ENCODE results near the gene FLOT1. TPM values are rescaled to one million over a fixed set of nuclear protein-coding genes. Genes with fewer than 3 reads are reported as not detected.

Gene FLOT1
- total and polyA plus RNA-seq, 9 of the 15 experiments (the other 6 are each of a cell fraction or from before 2014, with no cell fraction given) = 11.7 to 149 (median 118) TPM

DNA sequence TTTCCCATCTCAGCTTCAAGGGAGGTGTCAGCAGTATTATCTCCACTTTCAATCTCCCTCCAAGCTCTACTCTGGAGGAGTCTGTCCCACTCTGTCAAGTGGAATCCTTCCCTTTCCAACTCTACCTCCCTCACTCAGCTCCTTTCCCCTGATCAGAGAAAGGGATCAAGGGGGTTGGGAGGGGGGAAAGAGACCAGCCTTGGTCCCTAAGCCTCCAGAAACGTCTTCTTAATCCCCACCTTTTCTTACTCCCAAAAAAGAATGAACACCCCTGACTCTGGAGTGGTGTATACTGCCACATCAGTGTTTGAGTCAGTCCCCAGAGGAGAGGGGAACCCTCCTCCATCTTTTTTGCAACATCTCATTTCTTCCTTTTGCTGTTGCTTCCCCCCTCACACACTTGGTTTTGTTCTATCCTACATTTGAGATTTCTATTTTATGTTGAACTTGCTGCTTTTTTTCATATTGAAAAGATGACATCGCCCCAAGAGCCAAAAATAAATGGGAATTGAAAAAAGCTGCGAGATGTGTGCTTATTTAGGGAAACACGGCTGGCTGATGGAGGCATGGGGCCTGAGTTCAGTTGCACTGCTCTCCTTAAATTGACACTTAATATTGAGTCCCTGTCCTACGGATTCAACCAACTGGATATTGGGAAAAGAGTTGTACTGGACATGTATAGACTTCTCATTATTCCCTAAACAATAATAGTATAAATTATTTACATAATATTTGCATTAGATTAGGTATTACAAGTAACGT, 17.4 kb downstream of the FLOT1 start (continued):
- TF ChIP-seq, protein P1, sequence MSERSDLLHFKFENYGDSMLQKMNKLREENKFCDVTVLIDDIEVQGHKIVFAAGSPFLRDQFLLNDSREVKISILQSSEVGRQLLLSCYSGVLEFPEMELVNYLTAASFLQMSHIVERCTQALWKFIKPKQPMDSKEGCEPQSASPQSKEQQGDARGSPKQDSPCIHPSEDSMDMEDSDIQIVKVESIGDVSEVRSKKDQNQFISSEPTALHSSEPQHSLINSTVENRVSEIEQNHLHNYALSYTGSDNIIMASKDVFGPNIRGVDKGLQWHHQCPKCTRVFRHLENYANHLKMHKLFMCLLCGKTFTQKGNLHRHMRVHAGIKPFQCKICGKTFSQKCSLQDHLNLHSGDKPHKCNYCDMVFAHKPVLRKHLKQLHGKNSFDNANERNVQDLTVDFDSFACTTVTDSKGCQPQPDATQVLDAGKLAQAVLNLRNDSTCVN (CRISPR knock-in tag; IDR thresholded peaks at IDR 0.05) = 0 out of 2 replicates have a peak, but pooled peaks have one; percentile 12
- TF ChIP-seq ZKSCAN1 (IDR thresholded peaks at IDR 0.05; ENCODE audit: low read depth, low read length) (no peak), GATA2 (CRISPR knock-in tag; IDR thresholded peaks at IDR 0.05) (peak; percentile 46; the same call in 1 of the 2 replicates), MYNN (IDR thresholded peaks at IDR 0.05) (peak; percentile 73), MYNN (CRISPR knock-in tag; IDR thresholded peaks at IDR 0.05) (no peak), KDM5B (IDR thresholded peaks at IDR 0.05; ENCODE audit: insufficient replicate concordance, low read depth, low read length) (peak; percentile 35), MBD2 (IDR thresholded peaks at IDR 0.05; ENCODE audit: borderline replicate concordance, low read depth) (peak; percentile 48), ZNF668 (CRISPR knock-in tag; IDR thresholded peaks at IDR 0.05) (no peak), IFI16 (CRISPR knock-in tag; IDR thresholded peaks at IDR 0.05) (no peak), POLR2G (IDR thresholded peaks at IDR 0.05; ENCODE audit: low read depth, low read length) (no peak; the same call in 1 of the 2 replicates), SUPT5H (IDR thresholded peaks at IDR 0.05) (peak; percentile 62), EGR1 (conservative IDR thresholded peaks at IDR 0.05) (0 out of 2 replicates have a peak, but pooled peaks have one; percentile 4)
- TF ChIP-seq, protein P2, sequence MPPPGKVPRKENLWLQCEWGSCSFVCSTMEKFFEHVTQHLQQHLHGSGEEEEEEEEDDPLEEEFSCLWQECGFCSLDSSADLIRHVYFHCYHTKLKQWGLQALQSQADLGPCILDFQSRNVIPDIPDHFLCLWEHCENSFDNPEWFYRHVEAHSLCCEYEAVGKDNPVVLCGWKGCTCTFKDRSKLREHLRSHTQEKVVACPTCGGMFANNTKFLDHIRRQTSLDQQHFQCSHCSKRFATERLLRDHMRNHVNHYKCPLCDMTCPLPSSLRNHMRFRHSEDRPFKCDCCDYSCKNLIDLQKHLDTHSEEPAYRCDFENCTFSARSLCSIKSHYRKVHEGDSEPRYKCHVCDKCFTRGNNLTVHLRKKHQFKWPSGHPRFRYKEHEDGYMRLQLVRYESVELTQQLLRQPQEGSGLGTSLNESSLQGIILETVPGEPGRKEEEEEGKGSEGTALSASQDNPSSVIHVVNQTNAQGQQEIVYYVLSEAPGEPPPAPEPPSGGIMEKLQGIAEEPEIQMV (tag; conservative IDR thresholded peaks at IDR 0.05; ENCODE audit: low read depth) = no peak
- TF ChIP-seq, protein P3, sequence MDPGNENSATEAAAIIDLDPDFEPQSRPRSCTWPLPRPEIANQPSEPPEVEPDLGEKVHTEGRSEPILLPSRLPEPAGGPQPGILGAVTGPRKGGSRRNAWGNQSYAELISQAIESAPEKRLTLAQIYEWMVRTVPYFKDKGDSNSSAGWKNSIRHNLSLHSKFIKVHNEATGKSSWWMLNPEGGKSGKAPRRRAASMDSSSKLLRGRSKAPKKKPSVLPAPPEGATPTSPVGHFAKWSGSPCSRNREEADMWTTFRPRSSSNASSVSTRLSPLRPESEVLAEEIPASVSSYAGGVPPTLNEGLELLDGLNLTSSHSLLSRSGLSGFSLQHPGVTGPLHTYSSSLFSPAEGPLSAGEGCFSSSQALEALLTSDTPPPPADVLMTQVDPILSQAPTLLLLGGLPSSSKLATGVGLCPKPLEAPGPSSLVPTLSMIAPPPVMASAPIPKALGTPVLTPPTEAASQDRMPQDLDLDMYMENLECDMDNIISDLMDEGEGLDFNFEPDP (CRISPR knock-in tag; IDR thresholded peaks at IDR 0.05) = 0 out of 2 replicates have a peak, but pooled peaks have one; percentile 54
- TF ChIP-seq, protein P4, sequence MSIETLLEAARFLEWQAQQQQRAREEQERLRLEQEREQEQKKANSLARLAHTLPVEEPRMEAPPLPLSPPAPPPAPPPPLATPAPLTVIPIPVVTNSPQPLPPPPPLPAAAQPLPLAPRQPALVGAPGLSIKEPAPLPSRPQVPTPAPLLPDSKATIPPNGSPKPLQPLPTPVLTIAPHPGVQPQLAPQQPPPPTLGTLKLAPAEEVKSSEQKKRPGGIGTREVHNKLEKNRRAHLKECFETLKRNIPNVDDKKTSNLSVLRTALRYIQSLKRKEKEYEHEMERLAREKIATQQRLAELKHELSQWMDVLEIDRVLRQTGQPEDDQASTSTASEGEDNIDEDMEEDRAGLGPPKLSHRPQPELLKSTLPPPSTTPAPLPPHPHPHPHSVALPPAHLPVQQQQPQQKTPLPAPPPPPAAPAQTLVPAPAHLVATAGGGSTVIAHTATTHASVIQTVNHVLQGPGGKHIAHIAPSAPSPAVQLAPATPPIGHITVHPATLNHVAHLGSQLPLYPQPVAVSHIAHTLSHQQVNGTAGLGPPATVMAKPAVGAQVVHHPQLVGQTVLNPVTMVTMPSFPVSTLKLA (conservative IDR thresholded peaks at IDR 0.05) = peak in 1 of 2 experiments; percentile 17; a peak in 1 of 4 replicates
- TF ChIP-seq, protein P5, sequence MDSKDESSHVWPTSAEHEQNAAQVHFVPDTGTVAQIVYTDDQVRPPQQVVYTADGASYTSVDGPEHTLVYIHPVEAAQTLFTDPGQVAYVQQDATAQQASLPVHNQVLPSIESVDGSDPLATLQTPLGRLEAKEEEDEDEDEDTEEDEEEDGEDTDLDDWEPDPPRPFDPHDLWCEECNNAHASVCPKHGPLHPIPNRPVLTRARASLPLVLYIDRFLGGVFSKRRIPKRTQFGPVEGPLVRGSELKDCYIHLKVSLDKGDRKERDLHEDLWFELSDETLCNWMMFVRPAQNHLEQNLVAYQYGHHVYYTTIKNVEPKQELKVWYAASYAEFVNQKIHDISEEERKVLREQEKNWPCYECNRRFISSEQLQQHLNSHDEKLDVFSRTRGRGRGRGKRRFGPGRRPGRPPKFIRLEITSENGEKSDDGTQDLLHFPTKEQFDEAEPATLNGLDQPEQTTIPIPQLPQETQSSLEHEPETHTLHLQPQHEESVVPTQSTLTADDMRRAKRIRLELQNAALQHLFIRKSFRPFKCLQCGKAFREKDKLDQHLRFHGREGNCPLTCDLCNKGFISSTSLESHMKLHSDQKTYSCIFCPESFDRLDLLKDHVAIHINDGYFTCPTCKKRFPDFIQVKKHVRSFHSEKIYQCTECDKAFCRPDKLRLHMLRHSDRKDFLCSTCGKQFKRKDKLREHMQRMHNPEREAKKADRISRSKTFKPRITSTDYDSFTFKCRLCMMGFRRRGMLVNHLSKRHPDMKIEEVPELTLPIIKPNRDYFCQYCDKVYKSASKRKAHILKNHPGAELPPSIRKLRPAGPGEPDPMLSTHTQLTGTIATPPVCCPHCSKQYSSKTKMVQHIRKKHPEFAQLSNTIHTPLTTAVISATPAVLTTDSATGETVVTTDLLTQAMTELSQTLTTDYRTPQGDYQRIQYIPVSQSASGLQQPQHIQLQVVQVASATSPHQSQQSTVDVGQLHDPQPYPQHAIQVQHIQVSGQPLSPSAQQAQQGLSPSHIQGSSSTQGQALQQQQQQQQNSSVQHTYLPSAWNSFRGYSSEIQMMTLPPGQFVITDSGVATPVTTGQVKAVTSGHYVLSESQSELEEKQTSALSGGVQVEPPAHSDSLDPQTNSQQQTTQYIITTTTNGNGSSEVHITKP (IDR thresholded peaks at IDR 0.05; ENCODE audit: partially characterized antibody) = peak; percentile 71
- TF ChIP-seq, protein P6, sequence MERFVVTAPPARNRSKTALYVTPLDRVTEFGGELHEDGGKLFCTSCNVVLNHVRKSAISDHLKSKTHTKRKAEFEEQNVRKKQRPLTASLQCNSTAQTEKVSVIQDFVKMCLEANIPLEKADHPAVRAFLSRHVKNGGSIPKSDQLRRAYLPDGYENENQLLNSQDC (CRISPR knock-in tag; IDR thresholded peaks at IDR 0.05) = peak; percentile 68; the same call in 1 of the 2 replicates
